Islet precursor cell (in vitro differentiated cells): ENCODE data around the gene ABCA2.

Experiments used
- DNase-seq: peaks from one replicate; pipeline ENCODE4 v3.0.0-alpha.2; 2018

Gene ABCA2

GRCh38 chr9:136996361-136997292 is 31.4 kb downstream of the ABCA2 start, which contains the start of gene CLIC3:
TSS of gene CLIC3 (minus strand) at chr9:136996568. CDS start at chr9:136996543, 25 bp downstream.
- DNase-seq, result peak; percentile 87

GRCh38 chr9:136995772-136996311 is 32.2 kb downstream of the ABCA2 start:
- no peak for DNase-seq

- no peak for DNase-seq
Observed at GRCh38 chr9:136995362-136995761, 32.7 kb downstream of the ABCA2 start.

DNA sequence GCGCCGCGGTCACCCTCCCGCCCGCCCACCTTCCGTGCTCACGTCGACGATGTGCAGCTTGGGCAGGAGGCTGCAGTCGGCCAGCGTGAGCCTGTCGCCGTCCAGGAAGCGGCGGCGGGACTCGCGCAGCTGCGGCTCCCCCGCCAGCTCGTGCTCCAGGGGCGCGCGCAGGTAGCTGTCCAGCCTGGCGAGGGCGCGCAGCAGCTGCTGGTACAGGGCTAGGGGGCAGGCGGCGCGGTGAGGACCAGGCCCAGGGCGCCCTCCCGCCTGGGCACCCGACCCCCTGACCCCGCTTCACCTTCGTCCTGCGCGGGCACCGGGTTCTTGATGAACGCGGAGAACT is 33.2 kb downstream of the ABCA2 start:
- DNase-seq, result no peak

- DNase-seq, result no peak
Observed at GRCh38 chr9:136994180-136994887, 33.7 kb downstream of the ABCA2 start.

DNA sequence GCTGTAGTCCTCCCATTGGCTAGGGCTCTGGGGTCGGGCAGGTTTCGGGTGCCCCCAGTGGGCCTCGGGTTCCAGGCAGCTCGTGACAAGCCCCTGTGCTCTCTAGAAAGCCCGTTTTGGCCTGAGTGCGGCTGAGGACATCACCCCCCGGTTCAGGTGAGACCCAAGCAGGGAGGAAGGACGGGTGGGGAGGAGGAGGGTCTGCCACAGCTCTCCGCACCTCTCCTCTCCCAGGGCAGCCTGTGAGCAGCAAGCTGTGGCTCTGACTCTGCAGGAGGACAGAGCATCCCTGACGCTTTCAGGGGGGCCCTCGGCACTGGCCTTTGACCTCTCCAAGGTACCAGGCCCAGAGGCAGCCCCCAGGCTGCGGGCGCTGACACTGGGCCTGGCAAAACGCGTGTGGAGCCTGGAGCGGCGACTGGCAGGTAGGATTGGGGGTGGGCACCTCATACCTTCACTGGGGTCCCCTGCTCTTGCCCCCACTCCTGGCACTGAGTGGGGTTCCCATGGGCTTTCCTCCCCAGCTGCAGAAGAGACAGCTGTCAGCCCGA is 35.1 kb downstream of the ABCA2 start:
- no peak for DNase-seq

- peak; percentile 93 for DNase-seq
Observed at GRCh38 chr9:136991993-136992818, 35.8 kb downstream of the ABCA2 start, which contains the start of gene PAXX. TSS of gene PAXX (plus strand) at chr9:136992422. CDS start at chr9:136992444, 22 bp downstream.

- no peak for DNase-seq
Observed at GRCh38 chr9:136990242-136990911, 37.7 kb downstream of the ABCA2 start.

- no peak for DNase-seq
Observed at GRCh38 chr9:136988872-136989271, 39.2 kb downstream of the ABCA2 start.

GRCh38 chr9:136985853-136986252 is 42.2 kb downstream of the ABCA2 start:
- DNase-seq, result no peak

- no peak for DNase-seq
Observed at GRCh38 chr9:136985027-136985602, 42.9 kb downstream of the ABCA2 start.

DNA sequence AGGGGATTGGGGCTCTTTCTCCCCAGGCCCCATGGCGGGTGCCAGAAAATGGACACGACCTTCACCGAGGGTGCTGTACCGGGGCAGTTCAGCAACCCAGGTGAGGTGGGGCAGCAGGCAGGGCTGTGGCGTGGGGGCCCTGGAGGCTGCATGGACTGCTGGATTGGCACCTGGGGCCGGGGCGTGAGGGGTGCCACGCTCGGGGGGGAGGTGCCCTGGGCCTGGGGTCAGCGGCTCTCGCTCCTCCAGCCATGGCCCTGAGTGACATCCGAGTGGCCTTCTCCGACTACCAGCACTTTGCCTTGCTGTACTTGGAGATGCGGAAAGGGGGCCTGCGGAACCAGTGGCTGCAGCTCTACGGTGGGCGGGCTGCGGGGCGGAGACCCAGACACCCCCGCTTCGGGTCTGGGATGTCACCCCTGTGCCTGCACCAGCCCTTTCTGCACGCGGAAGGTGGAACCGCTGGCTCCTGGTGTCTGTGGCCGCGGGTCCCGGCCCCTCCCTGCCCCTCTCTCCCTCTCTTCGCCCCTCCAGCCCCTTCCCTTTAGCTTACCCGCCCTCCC is 43.5 kb downstream of the ABCA2 start:
- no peak for DNase-seq

GRCh38 chr9:136983656-136984314 is 44.3 kb downstream of the ABCA2 start:
- DNase-seq, result no peak

DNA sequence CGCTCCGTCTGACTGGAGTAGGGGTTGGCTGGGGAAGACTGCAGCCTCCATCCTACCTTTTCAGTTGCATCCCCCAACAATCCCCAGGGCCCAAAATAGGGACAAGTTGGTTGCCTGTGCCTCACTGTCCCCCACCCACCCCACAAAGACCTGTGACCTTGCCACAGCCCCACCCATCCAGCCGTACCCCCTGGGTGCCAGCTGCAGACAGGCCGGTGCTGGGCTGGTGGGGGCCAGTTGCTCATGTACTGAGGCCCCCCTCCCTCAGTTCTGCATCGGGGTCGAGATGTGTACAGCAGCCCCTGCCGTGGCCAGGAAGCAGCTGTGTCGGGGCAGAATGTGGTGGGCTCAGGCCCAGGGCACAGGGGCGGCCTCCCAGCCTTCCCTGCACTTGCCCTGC is 44.9 kb downstream of the ABCA2 start:
- DNase-seq, result no peak

DNA sequence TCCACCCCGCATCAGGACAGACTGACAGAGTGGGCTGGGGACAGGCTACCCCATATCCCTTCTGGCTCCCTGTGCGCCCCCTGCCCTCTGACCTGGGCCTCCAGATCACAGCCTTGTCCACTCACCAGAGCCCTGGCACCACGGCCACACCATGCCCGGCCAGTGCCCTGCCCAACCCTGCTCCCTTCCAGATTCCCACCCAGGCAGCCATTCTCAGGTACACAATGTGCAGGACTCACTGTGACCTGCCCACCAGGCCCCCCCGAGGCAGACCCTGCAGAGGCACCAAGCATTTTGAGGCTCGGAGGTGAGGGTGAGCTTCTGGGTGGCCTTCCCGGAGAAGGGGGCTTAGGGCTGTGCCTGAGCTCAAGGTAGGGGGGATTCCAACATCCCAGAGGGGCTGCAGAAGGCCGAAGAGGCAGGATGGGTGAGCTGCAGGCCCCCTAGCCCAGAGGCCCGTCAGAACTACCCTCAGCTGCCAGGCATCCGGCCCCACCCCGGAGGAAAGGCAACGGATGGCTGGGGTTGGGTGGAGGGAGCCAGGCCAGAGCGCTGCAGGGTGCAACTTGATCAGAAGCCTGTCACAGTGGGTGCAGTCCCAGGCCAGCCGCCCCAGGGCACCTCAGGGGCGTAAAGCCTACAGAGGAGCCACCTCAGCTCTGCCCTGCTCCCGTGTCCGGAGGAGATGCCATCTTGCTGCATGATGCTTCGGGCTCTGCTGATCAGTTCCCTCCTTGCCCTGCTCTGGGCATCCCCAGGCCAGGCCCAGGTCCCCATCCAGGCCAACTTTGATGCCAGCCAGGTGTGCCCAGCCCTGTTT is 45.6 kb downstream of the ABCA2 start, which contains the start of gene LCNL1:
TSS of gene LCNL1 (plus strand) at position 762 of the 820 bp plus-strand sequence. CDS start 594 bp downstream, outside the sequence.
- no peak for DNase-seq

DNA sequence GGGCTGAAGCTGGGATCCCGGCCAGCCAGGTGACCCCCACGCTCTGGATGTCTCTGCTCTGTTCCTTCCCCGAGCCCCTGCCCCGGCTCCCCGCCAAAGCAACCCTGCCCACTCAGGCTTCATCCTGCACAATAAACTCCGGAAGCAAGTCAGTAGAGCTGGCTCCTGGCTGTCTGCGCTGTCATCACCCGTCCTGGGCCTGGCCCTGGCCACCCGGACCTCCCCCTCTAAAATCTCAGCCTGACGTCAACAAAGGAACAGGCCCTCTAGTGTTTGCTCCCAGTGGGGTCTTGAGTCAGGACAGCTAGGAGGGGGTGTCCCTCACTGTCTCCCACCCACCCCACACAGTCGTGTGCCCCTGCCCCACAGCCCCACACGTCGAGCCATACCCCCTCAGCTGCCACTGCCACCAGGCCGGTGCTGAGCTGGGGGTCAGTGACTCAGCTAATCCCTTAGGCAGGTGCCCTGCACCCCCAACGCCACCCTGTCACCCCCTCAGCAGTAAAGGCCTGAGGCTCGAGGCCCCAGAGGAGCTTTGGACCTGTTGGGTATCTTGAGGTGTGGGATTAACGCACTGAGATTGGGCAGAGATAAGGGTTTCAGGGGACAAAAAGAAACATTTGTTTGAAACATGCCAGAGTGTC is 46.3 kb downstream of the ABCA2 start:
- no peak for DNase-seq

GRCh38 chr9:136980669-136981478 is 47.2 kb downstream of the ABCA2 start:
- no peak for DNase-seq
